ENCODE results near the gene C4orf17.
"Not testable (repeated sequence)": the region's sequence is repeated elsewhere in the genome, so short reads cannot be mapped to it uniquely, and the experiment has no call there.

The C4orf17 gene

GRCh38 chr4:99510721-99511120, at the start of gene C4orf17:
Gene C4orf17 (plus strand): TSS chr4:99511021. CDS start chr4:99513082, 2,061 bp downstream.
- DNase-seq (no peak), ATAC-seq (replicated peaks) (no peak)
- H3K9me3 Mint-ChIP-seq, result peaks cover 0 to 2% of the 10 kb centered on the region in 2 donors
- no peak within 1 kb of the TSS for H3K27ac Mint-ChIP-seq
- H3K36me3 Mint-ChIP-seq, result no peaks in the 10 kb centered on the region
- no peak within 1 kb of the TSS for H3K4me3 Mint-ChIP-seq
- peaks cover 23 to 43% of the 10 kb centered on the region in 2 donors for H3K27me3 Mint-ChIP-seq
- H3K4me1 Mint-ChIP-seq, result no peaks in the 10 kb centered on the region

- Mint-ChIP-seq H3K4me3 (no peak overlapping the region), H3K27me3 (peaks cover 17 to 21% of the 10 kb centered on the region in 2 donors), H3K36me3 (no peaks in the 10 kb centered on the region), H3K27ac (no peak overlapping the region), H3K9me3 (no peaks in the 10 kb centered on the region), H3K4me1 (no peaks in the 10 kb centered on the region)
- ATAC-seq (replicated peaks), result no peak
- DNase-seq, result no peak
These were observed 49.0 kb upstream of the C4orf17 start for GRCh38 chr4:99461623-99462401.

- DNase-seq (peak; percentile 33), ATAC-seq (replicated peaks) (peak; percentile 88 to 92)
- Mint-ChIP-seq H3K36me3 (no peaks in the 10 kb centered on the region), H3K4me3 (no peak overlapping the region), H3K27me3 (peaks cover 17 to 21% of the 10 kb centered on the region in 2 donors), H3K27ac (no peak overlapping the region), H3K9me3 (no peaks in the 10 kb centered on the region), H3K4me1 (no peaks in the 10 kb centered on the region)
These were observed 47.9 kb upstream of the C4orf17 start for GRCh38 chr4:99462875-99463464.

- no peaks in the 10 kb centered on the region for H3K9me3 Mint-ChIP-seq
- ATAC-seq (replicated peaks) (no peak), DNase-seq (no peak)
- no peak overlapping the region for H3K4me3 Mint-ChIP-seq
- no peak overlapping the region for H3K27ac Mint-ChIP-seq
- H3K27me3 Mint-ChIP-seq, result peaks cover 17 to 21% of the 10 kb centered on the region in 2 donors
- no peaks in the 10 kb centered on the region for H3K4me1 Mint-ChIP-seq
- no peaks in the 10 kb centered on the region for H3K36me3 Mint-ChIP-seq
These were observed 47.3 kb upstream of the C4orf17 start for GRCh38 chr4:99463566-99463965.

- Mint-ChIP-seq H3K4me3 (no peak overlapping the region), H3K36me3 (no peaks in the 10 kb centered on the region), H3K27me3 (peaks cover 6 to 16% of the 10 kb centered on the region in 2 donors), H3K4me1 (no peaks in the 10 kb centered on the region), H3K27ac (no peak overlapping the region), H3K9me3 (no peaks in the 10 kb centered on the region)
- DNase-seq (no peak), ATAC-seq (replicated peaks) (no peak)
These were observed 42.9 kb upstream of the C4orf17 start for GRCh38 chr4:99467887-99468286.

- DNase-seq (no peak), ATAC-seq (replicated peaks) (no peak)
- Mint-ChIP-seq H3K4me3 (no peak overlapping the region), H3K27me3 (peaks cover 6 to 13% of the 10 kb centered on the region in 2 donors), H3K36me3 (no peaks in the 10 kb centered on the region), H3K9me3 (no peaks in the 10 kb centered on the region), H3K4me1 (no peaks in the 10 kb centered on the region), H3K27ac (no peak overlapping the region)
These were observed 41.9 kb upstream of the C4orf17 start for GRCh38 chr4:99468889-99469288.

GRCh38 chr4:99471349-99471748, 39.5 kb upstream of the C4orf17 start:
- no peaks in the 10 kb centered on the region for H3K4me1 Mint-ChIP-seq
- H3K27ac Mint-ChIP-seq, result no peak overlapping the region
- H3K4me3 Mint-ChIP-seq, result no peak overlapping the region
- no peak for ATAC-seq (replicated peaks)
- H3K36me3 Mint-ChIP-seq, result no peaks in the 10 kb centered on the region
- peaks cover 0 to 4% of the 10 kb centered on the region in 2 donors for H3K27me3 Mint-ChIP-seq
- DNase-seq, result no peak
- no peaks in the 10 kb centered on the region for H3K9me3 Mint-ChIP-seq

- Mint-ChIP-seq H3K9me3 (no peaks in the 10 kb centered on the region), H3K27me3 (peaks cover 0 to 4% of the 10 kb centered on the region in 2 donors), H3K4me1 (no peaks in the 10 kb centered on the region), H3K4me3 (no peak overlapping the region), H3K27ac (no peak overlapping the region), H3K36me3 (no peaks in the 10 kb centered on the region)
- ATAC-seq (replicated peaks) (no peak), DNase-seq (no peak)
These were observed 38.9 kb upstream of the C4orf17 start for GRCh38 chr4:99471896-99472295.

GRCh38 chr4:99473131-99473530, 37.7 kb upstream of the C4orf17 start:
- H3K4me1 Mint-ChIP-seq, result no peaks in the 10 kb centered on the region
- DNase-seq (no peak), ATAC-seq (replicated peaks) (no peak)
- H3K4me3 Mint-ChIP-seq, result no peak overlapping the region
- H3K27ac Mint-ChIP-seq, result no peak overlapping the region
- H3K36me3 Mint-ChIP-seq, result no peaks in the 10 kb centered on the region
- H3K27me3 Mint-ChIP-seq, result peaks cover 0 to 4% of the 10 kb centered on the region in 2 donors
- H3K9me3 Mint-ChIP-seq, result no peaks in the 10 kb centered on the region

- Mint-ChIP-seq H3K9me3 (peaks cover 4 to 6% of the 10 kb centered on the region in 2 donors), H3K4me3 (no peak overlapping the region), H3K27ac (no peak overlapping the region), H3K4me1 (no peaks in the 10 kb centered on the region), H3K27me3 (peaks cover 4 to 14% of the 10 kb centered on the region in 2 donors), H3K36me3 (peaks cover 0 to 4% of the 10 kb centered on the region in 2 donors)
- no peak for ATAC-seq (replicated peaks)
- DNase-seq, result no peak
These were observed 27.2 kb upstream of the C4orf17 start for GRCh38 chr4:99483636-99484035.

- no peak for DNase-seq
- H3K27ac Mint-ChIP-seq, result no peak overlapping the region
- no peak overlapping the region for H3K4me3 Mint-ChIP-seq
- no peak for ATAC-seq (replicated peaks)
- H3K4me1 Mint-ChIP-seq, result no peaks in the 10 kb centered on the region
- H3K27me3 Mint-ChIP-seq, result peaks cover 4 to 14% of the 10 kb centered on the region in 2 donors
- peaks cover 0 to 4% of the 10 kb centered on the region in 2 donors for H3K36me3 Mint-ChIP-seq
- H3K9me3 Mint-ChIP-seq, result peaks cover 6% of the 10 kb centered on the region in 2 donors
These were observed 25.6 kb upstream of the C4orf17 start for GRCh38 chr4:99485212-99485611.

- ATAC-seq (replicated peaks); DNase-seq; H3K4me1 Mint-ChIP-seq; H3K9me3 Mint-ChIP-seq; H3K27ac Mint-ChIP-seq; H3K36me3 Mint-ChIP-seq; H3K4me3 Mint-ChIP-seq: not testable (repeated sequence)
- H3K27me3 Mint-ChIP-seq, result peaks cover 4 to 14% of the 10 kb centered on the region in 2 donors
These were observed 24.2 kb upstream of the C4orf17 start for GRCh38 chr4:99486648-99487047.

- Mint-ChIP-seq H3K27me3 (peaks cover 4% of the 10 kb centered on the region in 2 donors), H3K9me3 (peaks cover 16 to 31% of the 10 kb centered on the region in 2 donors), H3K4me1 (no peaks in the 10 kb centered on the region), H3K27ac (no peak overlapping the region), H3K4me3 (no peak overlapping the region), H3K36me3 (peaks cover 2 to 3% of the 10 kb centered on the region in 2 donors)
- DNase-seq (no peak), ATAC-seq (replicated peaks) (no peak)
These were observed 20.5 kb upstream of the C4orf17 start for GRCh38 chr4:99490286-99490685.

- ATAC-seq (replicated peaks) (no peak), DNase-seq (no peak)
- peaks cover 12 to 16% of the 10 kb centered on the region in 2 donors for H3K27me3 Mint-ChIP-seq
- H3K4me3 Mint-ChIP-seq, result no peak overlapping the region
- no peaks in the 10 kb centered on the region for H3K4me1 Mint-ChIP-seq
- H3K9me3 Mint-ChIP-seq, result peaks cover 0 to 2% of the 10 kb centered on the region in 2 donors
- H3K36me3 Mint-ChIP-seq, result no peaks in the 10 kb centered on the region
- H3K27ac Mint-ChIP-seq, result no peak overlapping the region
These were observed 5.9 kb upstream of the C4orf17 start for GRCh38 chr4:99504804-99505502.
